Chondrocyte (in vitro differentiated cells): ENCODE results near the gene PPP1R16B. TPM values are rescaled to one million over a fixed set of nuclear protein-coding genes. Genes with fewer than 3 reads are reported as not detected.

Experiments used
- DNase-seq: peaks from one replicate; pipeline ENCODE4 v3.0.0; 2021; ENCODE audit warnings: mixed read lengths, low spot score
- H3K27ac Mint-ChIP-seq: one replicate; pipeline ENCODE4 v1.8.0; 2021; ENCODE audit warnings: mild to moderate bottlenecking, moderate library complexity, mixed read lengths; ENCODE audit not compliant: unreplicated experiment
- H3K27me3 Mint-ChIP-seq: 2 replicates; pipeline ENCODE4 v1.8.0; 2021; ENCODE audit warnings: low read depth, mixed read lengths
- H3K36me3 Mint-ChIP-seq: 2 replicates; pipeline ENCODE4 v1.8.0; 2021; ENCODE audit warnings: low read depth, mixed read lengths
- H3K4me1 Mint-ChIP-seq: 2 replicates; pipeline ENCODE4 v1.8.0; 2021; ENCODE audit warnings: low read depth, mild to moderate bottlenecking, mixed read lengths
- H3K4me3 Mint-ChIP-seq: one replicate; pipeline ENCODE4 v1.8.0; 2021; ENCODE audit warnings: mild to moderate bottlenecking, moderate library complexity, mixed read lengths; ENCODE audit not compliant: unreplicated experiment
- H3K9me3 Mint-ChIP-seq: 2 replicates; pipeline ENCODE4 v1.8.0; 2021; ENCODE audit warnings: low read depth, mixed read lengths
- total RNA-seq: library from RNA; stranded (reverse); gene quantifications from 3 replicates; pipeline ENCODE4 v1.2.1, GENCODE V29; 2021
- TF ChIP-seq, protein P1 (sequence below): fragments of 200-600 bp; sonication (generic); IDR thresholded peaks from 2 replicates; pipeline ENCODE4 v1.5.0; 2021; ENCODE audit warnings: antibody characterized with exemption, mild to moderate bottlenecking, moderate library complexity

The PPP1R16B gene
- total RNA-seq, 1 donor from 2014 or later, result not detected

DNA sequence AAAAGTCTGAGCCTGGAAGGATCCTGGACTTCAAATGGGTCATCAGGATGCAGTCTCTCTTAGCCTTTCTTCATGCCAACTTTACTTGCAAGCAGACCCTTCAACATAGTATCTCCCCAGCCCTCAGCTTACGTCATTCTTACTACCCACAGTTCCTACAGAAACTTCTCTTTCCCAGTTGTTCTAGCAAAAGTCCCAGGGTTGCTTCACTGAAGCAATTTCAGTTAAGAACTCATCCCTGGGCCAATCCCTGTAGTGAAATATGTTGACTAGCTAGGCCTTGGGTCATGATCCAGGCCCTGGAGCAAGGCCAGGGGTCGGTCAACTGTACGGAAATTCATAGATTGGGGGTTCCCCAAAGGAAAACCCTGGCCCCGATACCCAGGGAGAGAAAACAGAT is 112.2 kb downstream of the PPP1R16B start:
- Mint-ChIP-seq H3K9me3 (no peaks in the 10 kb centered on the region), H3K27ac (no peak overlapping the region), H3K4me1 (no peaks in the 10 kb centered on the region), H3K4me3 (no peak overlapping the region), H3K36me3 (no peaks in the 10 kb centered on the region), H3K27me3 (peaks cover 47% of the 10 kb centered on the region)
- TF ChIP-seq, protein P1, sequence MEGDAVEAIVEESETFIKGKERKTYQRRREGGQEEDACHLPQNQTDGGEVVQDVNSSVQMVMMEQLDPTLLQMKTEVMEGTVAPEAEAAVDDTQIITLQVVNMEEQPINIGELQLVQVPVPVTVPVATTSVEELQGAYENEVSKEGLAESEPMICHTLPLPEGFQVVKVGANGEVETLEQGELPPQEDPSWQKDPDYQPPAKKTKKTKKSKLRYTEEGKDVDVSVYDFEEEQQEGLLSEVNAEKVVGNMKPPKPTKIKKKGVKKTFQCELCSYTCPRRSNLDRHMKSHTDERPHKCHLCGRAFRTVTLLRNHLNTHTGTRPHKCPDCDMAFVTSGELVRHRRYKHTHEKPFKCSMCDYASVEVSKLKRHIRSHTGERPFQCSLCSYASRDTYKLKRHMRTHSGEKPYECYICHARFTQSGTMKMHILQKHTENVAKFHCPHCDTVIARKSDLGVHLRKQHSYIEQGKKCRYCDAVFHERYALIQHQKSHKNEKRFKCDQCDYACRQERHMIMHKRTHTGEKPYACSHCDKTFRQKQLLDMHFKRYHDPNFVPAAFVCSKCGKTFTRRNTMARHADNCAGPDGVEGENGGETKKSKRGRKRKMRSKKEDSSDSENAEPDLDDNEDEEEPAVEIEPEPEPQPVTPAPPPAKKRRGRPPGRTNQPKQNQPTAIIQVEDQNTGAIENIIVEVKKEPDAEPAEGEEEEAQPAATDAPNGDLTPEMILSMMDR, result no peak
- no peak for DNase-seq

DNA sequence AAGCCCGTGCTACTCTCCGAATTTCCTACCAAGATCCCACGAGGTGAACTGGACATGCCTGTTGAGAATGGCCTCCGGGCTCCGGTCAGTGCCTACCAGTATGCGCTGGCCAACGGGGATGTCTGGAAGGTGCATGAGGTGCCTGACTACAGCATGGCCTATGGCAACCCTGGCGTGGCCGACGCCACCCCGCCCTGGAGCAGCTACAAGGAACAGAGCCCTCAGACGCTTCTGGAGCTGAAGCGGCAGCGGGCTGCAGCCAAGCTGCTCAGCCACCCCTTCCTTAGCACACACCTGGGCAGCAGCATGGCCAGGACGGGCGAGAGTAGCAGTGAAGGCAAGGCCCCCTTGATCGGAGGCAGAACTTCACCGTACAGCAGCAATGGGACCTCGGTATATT is 112.7 kb downstream of the PPP1R16B start:
- Mint-ChIP-seq H3K4me1 (no peaks in the 10 kb centered on the region), H3K4me3 (no peak overlapping the region), H3K27me3 (peaks cover 46% of the 10 kb centered on the region), H3K36me3 (no peaks in the 10 kb centered on the region), H3K27ac (no peak overlapping the region), H3K9me3 (no peaks in the 10 kb centered on the region)
- TF ChIP-seq, protein P1, result no peak
- no peak for DNase-seq

DNA sequence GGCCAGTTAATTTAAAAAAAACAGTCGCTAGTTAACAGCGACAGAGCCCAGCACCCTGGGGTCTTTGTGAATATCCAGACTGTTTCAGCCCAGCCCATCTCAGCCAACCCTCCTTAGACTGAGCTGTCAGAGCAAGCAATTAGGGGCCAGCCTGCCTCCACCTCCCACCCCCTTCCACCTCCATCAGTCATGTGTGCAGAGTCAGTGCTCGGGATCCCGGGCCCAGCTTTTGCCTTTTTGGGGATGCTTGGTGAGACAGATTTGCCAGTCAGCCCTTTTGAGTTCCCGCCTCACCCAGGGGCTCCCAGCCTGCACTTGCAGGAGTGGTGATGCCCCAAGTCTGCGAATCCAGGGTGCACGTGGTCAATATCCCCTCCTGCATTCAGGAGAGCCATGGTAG is 114.2 kb downstream of the PPP1R16B start:
- TF ChIP-seq, protein P1, result no peak
- Mint-ChIP-seq H3K36me3 (no peaks in the 10 kb centered on the region), H3K27ac (no peak overlapping the region), H3K27me3 (peaks cover 35% of the 10 kb centered on the region), H3K4me3 (no peak overlapping the region), H3K9me3 (no peaks in the 10 kb centered on the region), H3K4me1 (no peaks in the 10 kb centered on the region)
- no peak for DNase-seq

DNA sequence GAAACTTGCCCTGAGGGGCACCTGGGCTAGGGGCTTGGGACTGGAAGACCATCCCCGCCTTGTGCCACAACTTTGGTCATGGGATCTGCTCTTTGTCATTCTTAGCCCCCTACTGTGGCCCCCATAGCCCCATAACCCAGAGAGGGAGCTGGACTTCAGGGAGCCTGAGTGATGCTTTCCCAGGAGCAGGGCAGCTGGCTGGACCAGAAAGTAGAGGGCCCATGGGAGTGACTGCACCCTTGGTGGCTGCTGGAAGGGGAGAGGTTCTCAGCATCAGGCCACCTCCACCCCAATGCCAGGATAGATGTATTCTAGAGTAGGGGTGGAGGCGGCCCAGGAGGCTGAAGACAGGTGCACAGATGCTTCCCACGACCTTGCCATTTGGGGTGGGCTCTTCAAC is 114.9 kb downstream of the PPP1R16B start:
- H3K27ac Mint-ChIP-seq, result no peak overlapping the region
- H3K4me3 Mint-ChIP-seq, result no peak overlapping the region
- H3K36me3 Mint-ChIP-seq, result no peaks in the 10 kb centered on the region
- H3K4me1 Mint-ChIP-seq, result no peaks in the 10 kb centered on the region
- TF ChIP-seq, protein P1, result no peak
- no peak for DNase-seq
- no peaks in the 10 kb centered on the region for H3K9me3 Mint-ChIP-seq
- peaks cover 35% of the 10 kb centered on the region for H3K27me3 Mint-ChIP-seq

DNA sequence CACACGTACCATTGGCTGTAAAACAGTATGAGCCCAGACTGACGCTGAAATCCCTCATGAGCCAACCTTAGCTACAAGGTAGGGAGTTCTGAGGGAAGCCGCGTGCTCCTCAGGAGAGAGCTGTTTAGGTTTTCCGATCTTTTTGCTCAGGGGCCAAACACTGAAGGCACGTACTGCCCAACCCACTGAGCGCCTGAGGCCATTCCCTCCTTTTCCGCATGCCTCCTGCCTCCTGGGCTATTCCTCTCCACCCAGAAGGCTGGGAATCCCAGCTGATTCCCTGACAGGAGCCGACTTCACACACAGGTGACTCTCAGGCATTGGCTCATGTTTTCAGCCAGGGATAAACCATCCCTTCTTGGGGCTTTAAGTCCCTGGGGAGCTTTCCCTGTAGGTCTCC is 115.4 kb downstream of the PPP1R16B start:
- no peak for DNase-seq
- Mint-ChIP-seq H3K4me3 (no peak overlapping the region), H3K36me3 (no peaks in the 10 kb centered on the region), H3K27ac (no peak overlapping the region), H3K27me3 (peaks cover 35% of the 10 kb centered on the region), H3K4me1 (no peaks in the 10 kb centered on the region), H3K9me3 (no peaks in the 10 kb centered on the region)
- TF ChIP-seq, protein P1, result no peak
